Bone marrow (tissue), 2 donors: ENCODE measurements around the gene ELK3.
A peak's percentile ranks its signal among the peaks of the same experiment; 100 is the strongest.

Source experiments
- DNase-seq, 2 donors: peaks; one replicate each; lab custom pipeline; 2025; lab: John Stamatoyannopoulos, UW

ELK3 gene

DNA sequence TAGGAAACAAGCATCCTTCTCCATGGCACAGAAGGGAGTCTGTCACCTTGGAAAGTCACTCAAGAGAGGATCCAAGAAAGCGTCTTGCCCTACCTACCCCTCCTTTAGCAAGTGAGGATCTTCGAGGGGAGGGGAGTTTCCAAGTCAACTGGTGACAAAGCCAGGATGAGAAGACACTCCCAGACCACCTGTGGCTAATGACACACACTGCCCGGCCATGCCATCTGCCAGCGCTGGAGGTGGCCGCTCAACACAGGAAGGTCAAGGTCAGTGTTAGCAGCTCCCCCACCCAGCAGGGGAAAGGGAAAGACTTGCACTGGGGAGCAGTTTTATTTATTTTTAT is 41.3 kb downstream of the ELK3 start:
- no peak for DNase-seq

DNA sequence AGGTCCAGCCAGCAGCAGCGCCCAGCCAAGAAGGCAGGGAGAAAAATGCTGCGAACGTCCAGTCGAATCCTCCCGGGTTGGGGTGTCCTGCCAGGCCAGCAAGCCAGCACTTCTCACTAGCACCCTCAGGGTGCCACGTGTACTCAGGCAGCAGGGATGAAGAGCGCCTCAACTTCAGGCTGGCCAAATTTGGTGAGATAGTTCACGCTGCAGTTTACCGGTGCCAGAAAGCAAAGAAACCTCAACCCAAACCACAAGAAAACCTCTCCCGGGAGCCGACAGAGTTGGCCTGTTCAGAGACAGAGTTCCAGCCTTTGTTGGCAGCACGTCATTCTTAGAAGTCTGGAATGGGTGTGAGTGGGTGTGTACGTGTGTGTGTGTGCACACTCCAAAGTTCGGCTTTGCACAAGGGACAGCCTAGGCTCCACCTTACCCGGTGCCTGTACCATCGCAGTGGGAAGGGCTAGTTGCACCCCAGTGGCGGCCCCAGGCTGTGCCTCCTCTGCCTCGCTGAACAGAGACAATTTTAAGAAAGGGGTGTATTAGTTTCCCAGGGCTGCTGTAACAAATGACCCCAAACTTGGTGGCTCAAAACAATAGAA is 42.1 kb downstream of the ELK3 start:
- no peak for DNase-seq

- DNase-seq = no peak
Measured at GRCh38 chr12:96237035-96237434, 42.9 kb downstream of the ELK3 start.

DNA sequence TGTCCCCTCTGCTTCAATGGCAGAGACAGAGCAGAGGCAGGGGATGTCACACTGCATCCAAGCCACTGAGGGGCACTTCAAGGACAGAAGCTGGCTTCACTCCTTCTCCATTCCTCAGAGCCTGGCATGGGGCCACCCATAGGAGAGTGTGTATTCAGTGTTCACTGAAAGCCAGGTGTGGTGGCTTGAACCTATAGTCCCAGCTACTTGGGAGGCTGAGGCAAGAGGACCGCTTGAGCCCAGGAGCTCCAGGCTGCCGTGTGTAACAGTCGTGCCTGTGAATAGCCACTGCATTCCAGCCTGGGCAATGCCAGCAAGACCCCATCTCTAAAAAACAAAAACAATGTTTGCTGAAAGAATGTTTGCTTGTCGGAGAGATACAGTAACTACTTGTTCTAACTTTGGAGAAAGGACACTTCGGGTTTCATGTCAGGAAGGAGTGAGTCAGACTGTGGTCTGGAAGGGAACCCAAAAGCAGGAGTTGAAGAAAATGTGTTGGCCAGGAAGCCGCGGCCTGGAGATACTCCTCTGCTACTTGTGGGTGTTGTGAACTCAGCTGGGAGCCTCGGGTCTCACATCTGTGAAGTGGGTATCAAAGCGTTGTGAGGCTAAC is 43.4 kb downstream of the ELK3 start:
- peak in 1 of 2 donors; percentile 94 for DNase-seq

- no peak for DNase-seq
Measured at GRCh38 chr12:96238336-96239047, 44.3 kb downstream of the ELK3 start.

DNA sequence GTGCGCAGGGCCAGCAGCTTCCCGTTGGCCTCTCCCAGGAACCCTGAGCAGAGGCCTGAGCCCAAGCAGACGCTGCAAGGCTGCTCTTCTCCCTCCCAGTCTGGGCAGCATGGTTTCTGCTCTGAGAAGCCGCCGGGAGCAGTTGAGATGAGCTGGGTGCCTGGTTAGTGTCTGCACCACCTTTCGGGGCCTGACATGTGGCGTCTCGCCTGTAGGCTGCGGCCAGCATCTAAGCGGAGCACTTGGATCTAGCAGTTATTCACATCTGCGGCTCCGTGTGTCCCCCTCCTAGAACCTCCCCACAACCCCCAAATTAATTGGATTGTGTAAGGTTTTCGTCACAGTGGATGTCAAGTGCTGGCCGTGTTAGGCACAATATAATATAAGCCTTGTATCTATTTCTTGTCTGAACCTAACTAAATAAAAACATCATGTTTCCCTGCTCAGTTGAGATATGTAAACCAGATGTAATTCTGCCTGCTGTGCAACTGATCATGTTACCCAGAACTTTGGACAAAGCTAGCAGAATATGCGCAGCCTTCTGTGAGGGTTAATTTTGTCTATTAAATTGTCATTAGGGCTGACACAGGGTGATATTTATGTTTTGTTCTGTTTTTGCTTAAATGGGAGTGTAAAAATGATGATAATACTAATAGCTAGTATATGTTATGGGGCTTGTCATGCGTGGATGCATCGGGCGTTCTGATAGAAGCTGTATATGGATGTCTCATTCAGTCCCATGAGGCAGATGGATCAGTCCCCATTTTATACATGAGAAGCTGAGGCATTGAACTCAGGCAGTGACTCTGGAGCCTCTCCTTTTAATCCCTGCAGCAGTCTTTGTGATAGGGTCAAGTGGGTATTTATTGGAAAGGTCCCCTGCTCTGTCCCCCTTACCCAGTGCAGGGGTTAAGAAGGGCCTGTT is 45.8 kb downstream of the ELK3 start:
- DNase-seq = no peak

- no peak for DNase-seq
Measured at GRCh38 chr12:96240656-96241055, 46.5 kb downstream of the ELK3 start.

DNA sequence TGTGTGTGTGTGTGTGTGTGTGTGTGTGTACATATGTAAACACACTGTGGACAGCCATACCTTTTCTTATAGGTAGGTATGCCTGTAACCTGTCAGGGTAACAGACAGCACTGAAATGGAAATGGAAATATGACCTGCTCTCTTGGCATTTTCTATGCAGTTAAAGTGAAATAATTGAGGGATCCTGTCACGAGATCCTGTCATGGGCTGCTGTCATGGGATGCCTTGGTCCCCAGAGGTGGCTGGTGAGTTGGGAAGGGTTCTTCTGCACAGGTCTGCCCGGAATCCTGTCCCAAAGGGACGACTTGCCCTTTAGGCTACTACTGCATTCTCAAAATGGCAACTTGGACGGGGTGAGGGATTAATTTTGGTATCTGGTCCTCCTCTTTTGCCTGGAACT is 47.3 kb downstream of the ELK3 start:
- DNase-seq = no peak

DNA sequence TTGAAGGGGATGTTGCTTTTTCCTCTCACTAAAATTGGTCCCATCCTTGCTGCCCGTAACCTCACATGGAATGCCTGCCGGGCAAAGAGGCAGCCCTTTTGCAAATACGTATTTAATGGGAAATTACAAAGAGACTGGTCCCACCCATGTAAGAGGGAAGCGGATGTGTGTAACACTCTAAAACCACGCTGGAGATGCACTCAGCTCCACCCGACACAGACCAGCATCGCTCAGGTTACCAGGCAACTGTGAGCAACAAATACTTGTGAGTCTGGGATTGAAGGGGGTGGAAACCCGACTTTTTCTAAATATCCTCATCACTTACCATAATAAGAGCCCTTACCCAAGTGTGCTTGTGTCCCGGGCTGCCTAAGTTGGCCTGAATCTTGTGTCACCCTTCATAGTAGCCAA is 47.7 kb downstream of the ELK3 start:
- DNase-seq = no peak

GRCh38 chr12:96242597-96242996 is 48.4 kb downstream of the ELK3 start:
- no peak for DNase-seq

GRCh38 chr12:96244826-96245225 is 50.7 kb downstream of the ELK3 start:
- no peak for DNase-seq

DNA sequence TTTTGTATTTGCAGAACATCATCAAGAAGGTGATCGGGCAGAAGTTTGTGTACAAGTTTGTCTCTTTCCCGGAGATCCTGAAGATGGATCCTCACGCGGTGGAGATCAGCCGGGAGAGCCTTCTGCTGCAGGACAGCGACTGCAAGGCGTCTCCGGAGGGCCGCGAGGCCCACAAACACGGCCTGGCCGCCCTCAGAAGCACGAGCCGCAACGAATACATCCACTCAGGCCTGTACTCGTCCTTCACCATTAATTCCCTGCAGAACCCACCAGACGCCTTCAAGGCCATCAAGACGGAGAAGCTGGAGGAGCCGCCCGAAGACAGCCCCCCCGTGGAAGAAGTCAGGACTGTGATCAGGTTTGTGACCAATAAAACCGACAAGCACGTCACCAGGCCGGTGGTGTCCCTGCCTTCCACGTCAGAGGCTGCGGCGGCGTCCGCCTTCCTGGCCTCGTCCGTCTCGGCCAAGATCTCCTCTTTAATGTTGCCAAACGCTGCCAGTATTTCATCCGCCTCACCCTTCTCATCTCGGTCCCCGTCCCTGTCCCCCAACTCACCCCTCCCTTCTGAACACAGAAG is 52.8 kb downstream of the ELK3 start:
- DNase-seq = no peak

GRCh38 chr12:96247563-96247962 is 53.4 kb downstream of the ELK3 start:
- DNase-seq = peak in 1 of 2 donors; percentile 19

- no peak for DNase-seq
Measured at GRCh38 chr12:96248136-96248931, 54.2 kb downstream of the ELK3 start.

GRCh38 chr12:96249196-96250118 is 55.3 kb downstream of the ELK3 start:
- no peak for DNase-seq

DNA sequence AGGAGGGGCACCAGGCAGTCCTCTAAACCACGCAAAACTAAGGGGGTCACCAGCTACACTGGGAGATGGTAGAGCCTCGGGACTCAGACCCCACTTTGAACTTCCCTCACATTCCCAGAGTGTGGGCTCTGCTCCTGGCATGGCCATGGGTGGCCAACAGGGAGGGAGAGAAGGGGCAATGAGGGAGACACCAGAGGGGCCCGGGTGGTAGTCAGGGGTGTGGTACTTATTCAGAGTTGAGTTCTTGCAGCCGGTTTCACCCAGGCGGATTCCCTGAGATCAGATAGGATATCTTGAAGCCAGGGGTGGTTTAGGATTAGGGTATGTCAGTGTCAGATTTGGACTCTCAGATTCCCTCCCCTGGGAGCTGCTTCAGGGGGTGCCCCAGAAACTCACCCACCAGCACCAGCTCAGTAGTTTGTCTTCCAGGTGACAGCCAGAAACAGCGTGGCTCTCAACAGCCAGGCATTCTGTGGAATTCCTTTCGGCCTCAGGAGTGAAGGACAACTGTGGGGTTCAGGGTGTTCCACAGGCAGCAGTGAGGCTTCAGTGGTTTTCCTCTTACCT is 56.0 kb downstream of the ELK3 start:
- DNase-seq = no peak

DNA sequence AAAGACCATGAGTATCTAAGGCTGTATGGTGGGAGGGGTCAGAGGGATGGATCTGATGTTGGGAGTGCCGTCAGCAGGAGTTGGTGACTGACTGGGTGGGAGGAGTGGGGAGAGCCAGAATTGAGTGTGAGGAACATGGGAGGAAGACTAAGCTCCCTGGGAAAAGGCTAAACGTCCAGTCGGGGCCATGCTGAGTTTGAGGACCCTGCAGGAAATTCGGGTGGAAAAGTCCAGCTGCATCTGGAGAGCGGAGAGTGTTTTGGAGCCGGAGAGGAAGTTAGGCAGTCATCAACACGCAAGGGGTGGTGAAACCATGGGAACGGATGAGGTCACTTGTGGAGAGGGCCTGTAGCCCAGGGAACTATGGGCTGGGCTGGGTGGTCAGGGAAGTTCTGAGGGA is 60.9 kb downstream of the ELK3 start:
- DNase-seq = no peak

GRCh38 chr12:96256672-96257361 is 62.6 kb downstream of the ELK3 start:
- no peak for DNase-seq

GRCh38 chr12:96257550-96258103 is 63.5 kb downstream of the ELK3 start:
- no peak for DNase-seq
